ENCODE measurements around the gene LEMD1.
"Not testable (repeated sequence)": the region's sequence is repeated elsewhere in the genome, so short reads cannot be mapped to it uniquely, and the experiment has no call there.

The LEMD1 gene

DNA sequence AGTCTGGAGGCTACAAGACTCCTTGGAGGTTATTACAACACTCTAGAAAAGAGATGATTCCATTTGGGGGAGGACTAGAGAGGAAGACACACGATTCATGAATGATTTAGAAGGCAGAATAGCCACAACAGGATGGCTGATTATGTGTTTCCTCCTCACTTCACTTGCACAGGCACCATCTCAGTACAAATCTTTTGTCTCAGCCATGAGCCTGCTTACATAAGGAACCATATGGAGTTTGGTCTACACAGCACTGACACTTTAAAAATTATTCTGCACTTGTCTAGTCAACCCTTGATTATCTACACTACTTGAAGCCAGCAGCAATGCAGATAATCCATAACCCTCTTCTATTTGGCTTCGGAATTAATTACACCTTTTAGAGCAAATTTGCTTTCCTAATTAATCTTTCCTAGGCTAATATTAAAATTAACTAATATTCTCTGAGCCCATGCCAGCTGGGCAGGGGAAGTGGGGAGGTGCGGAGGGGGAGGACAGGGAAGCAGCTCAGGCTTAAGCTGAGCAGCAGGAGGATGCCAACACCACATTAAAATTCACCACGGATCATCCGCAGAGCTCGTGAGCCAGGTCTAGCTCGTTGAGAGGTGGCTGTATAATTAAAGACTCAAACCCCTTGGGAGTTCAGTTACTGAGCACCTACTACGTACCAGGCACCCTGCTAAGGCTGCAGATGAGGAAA is 3.2 kb upstream of the LEMD1 start:
- no peak for DNase-seq

GRCh38 chr1:205423814-205424399 is 2.1 kb upstream of the LEMD1 start:
- DNase-seq: no peak

GRCh38 chr1:205422993-205423642 is 1.3 kb upstream of the LEMD1 start:
- no peak for DNase-seq

DNA sequence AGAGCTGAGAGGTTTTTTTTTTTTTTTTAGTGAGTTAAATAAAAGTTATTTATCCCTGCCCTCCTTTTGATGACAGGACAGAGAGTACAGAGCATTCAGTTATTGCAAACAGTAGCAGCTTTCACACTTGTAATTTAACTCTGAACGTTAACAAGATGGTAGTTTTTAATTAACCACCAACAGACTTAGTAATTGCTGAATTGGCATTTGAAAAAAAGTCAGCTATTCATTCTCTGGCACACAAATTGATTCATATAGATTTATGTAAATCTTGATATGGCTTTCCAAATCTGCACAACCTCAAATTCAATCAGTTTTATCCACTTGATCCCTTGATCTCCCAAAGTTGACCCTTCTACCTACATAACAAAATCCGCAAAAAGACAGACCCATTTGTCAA is 918 bp downstream of the LEMD1 start:
- DNase-seq: no peak

GRCh38 chr1:205417870-205418635 is 3.8 kb downstream of the LEMD1 start:
- DNase-seq: no peak

DNA sequence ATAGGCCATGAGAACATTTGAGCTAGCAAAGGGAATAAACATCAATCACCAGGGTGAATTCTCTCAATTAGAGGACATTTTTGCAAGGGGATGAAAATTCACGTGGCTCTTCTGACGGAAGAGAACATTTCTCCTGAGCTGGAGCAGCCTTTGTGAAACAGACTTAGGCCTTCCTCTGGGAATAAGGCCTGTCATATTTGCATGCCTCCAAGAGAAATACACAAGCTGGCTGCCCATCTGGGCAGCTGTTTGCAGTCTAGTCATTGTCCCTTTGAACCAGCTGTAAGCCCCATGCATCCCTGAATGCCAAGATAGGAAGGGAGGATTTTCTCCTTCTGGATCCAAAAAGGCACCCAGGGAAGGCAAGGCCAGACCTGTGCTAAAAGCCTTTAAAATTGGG is 5.5 kb downstream of the LEMD1 start:
- no peak for DNase-seq

DNA sequence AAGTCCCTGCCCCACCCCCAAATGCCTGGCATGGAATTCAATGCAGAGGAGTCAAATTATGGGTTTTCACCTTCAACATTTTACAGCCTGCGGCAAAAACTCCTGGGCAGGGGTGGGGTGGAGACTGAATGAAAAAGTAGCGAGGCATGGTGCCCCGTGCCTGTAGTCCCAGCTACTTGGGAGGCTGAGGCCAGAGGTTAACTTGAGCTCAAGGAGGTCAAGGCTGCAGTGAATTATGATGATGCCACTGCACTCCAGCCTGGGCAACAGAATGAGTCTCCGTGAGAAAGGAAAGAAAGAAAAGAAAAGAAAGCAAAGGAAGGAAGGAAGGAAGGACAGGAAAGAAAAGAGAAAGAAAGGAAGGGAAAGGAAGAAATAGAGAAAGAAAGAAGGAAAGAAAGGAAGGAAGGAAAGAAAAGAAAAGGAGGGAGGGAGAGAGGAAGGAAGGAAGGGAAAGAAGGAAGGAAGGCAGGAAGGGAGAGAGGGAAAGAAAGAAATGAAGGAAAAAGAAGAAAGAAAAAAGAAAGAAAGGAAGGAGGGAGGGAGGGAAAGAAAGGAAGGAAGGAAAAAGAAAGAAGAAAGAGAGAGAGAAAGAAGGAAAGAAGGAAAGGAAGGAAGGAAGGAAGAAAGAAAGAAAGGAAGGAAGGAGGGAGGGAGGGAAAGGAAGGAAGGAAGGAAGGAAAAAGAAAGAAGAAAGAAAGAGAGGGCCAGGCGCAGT is 11.1 kb downstream of the LEMD1 start:
- DNase-seq: no peak

- no peak for DNase-seq
Measured at GRCh38 chr1:205407970-205408369, 13.9 kb downstream of the LEMD1 start.

- DNase-seq: not testable (repeated sequence)
Measured at GRCh38 chr1:205406252-205406651, 15.6 kb downstream of the LEMD1 start.

DNA sequence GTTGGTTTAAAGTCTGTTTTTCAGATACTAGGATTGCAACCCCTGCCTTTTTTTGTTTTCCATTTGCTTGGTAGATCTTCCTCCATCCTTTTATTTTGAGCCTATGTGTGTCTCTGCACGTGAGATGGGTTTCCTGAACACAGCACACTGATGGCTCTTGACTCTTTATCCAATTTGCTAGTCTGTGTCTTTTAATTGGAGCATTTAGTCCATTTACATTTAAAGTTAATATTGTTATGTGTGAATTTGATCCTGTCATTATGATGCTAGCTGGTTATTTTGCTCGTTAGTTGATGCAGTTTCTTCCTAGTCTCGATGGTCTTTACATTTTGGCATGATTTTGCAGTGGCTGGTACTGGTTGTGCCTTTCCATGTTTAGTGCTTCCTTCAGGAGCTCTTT is 17.4 kb downstream of the LEMD1 start:
- DNase-seq: not testable (repeated sequence)

DNA sequence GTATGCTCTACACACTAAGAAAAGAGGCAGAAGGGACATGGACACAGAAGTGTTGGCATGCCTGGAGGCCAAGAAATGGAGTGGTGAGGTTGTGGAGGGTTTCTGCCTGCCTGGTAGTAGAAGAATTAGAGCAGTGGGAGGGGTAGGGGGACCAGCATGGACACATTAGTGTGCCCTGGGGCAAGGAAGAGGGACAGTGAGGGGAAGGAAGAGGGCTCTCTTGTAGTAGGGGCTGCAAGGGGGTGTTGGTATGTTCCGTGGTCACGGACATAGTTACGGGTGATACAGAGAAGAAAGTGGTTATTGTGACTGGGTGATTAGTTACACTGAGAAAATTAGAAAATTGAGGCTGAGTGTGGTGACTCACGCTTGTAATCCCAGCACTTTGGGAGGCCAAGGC is 23.3 kb downstream of the LEMD1 start:
- no peak for DNase-seq

- no peak for DNase-seq
Measured at GRCh38 chr1:205396967-205397616, 24.8 kb downstream of the LEMD1 start.

DNA sequence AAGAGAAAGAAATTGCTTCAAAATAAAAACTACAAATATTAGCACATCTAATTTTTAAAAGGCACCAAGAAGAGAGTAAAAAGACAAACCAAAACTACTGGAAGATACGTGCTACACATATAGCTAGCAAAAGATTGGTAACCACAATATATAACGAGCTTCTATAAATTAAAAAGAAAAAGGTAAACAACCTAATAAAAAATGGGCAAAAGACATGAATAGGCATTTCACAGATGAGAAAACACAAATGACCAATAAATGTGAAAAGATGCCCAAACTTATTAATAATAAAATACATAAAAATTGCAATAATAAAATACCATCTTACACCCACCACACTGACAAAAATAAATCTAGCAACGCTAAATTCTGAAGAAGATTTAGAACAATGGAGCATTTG is 26.2 kb downstream of the LEMD1 start:
- DNase-seq: no peak

- no peak for DNase-seq
Measured at GRCh38 chr1:205392650-205393049, 29.2 kb downstream of the LEMD1 start.

- no peak for DNase-seq
Measured at GRCh38 chr1:205391386-205391785, 30.5 kb downstream of the LEMD1 start.

- no peak for DNase-seq
Measured at GRCh38 chr1:205387845-205388244, 34.0 kb downstream of the LEMD1 start.

- DNase-seq: not testable (repeated sequence)
Measured at GRCh38 chr1:205382990-205383389, 38.9 kb downstream of the LEMD1 start.

GRCh38 chr1:205382561-205382960 is 39.3 kb downstream of the LEMD1 start:
- DNase-seq: no peak

DNA sequence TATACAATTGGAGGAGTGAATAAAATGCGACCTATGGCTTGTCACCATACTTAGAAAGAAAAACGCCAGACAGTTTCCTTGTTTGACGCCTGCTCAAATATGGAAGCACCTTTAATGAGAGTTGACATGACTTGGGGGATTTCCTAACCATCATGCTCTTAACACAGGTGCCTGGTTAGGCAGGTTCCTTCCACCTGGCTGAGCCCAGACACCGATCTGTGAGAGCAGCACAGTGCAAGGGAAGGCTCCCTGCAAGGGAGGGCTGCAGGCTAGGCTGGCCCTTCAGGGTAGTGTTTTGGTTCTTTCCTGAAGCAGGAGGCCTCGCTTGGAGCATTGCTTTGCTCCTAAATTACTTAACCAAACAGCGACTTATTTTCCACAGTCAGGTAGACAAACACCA is 40.6 kb downstream of the LEMD1 start:
- DNase-seq: no peak

- DNase-seq: no peak
Measured at GRCh38 chr1:205380882-205381281, 41.0 kb downstream of the LEMD1 start.

DNA sequence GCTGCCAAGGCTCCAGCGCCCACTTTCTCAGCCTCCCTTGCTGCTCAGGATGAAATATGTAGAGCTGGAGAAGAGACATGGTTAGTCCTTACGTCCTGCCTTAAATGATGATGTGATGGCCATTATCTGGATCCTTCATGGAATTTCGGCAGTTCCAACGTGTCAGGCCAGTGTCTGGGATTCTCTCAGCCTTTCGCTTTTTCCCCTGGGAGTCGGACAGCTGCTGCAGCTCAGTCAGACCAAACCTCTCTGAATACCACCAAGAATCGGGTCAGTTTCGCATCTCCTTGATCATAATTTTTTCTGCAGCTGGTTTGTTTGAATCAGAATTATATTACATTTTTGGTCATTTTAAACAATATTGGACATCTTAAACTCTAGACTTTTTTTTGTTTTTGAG is 42.8 kb downstream of the LEMD1 start:
- no peak for DNase-seq

- DNase-seq: no peak
Measured at GRCh38 chr1:205377355-205377754, 44.5 kb downstream of the LEMD1 start.
